ENCODE data around the gene MIPEP.

The MIPEP gene

DNA sequence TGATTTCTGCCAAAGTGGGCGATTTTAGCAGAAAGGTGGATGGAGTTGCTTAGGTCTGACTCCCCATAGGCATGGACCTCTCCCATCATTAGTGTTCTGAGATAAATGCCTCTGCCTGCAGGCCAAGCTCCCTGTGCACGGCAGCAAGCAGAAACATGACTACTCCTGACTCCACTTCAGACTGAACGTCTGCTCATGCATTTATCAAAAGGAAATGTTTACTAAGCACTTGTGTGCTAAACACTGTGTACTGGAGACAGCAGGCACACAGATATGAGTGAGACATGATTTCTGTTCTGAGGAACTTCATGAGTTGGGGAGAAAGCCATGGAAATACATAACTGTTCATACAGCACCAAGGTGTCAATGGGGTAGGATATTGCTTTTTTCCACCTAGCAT, 149.6 kb downstream of the MIPEP start:
- DNase-seq = no peak
- in situ Hi-C loops (cut with MboI; ENCODE audit: low pct_unique_long_range_greater_than_20kb, low sequenced_read_pairs) = no loop called here

DNA sequence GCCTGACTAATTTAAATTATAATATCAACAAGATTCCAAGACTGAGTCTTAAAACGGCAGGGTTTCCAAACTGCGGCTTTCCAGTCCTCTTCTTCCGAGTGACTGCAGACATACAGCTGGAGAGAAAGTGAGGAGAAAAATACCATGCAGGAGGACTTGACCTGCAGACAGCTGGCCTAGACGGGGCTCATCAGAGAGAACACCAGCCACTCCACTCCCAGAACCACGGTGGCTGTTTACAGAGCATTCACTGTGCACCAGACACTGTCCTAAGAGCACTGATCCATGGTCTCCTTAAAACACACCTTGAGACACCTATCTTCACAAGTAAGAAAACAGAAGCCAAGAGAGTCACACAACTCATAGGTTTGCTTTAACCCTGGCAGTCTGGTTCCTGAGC, 152.7 kb downstream of the MIPEP start:
- in situ Hi-C loops (cut with MboI; ENCODE audit: low pct_unique_long_range_greater_than_20kb, low sequenced_read_pairs) = no loop called here

GRCh38 chr13:23735329-23735728, 153.9 kb downstream of the MIPEP start:
- DNase-seq = no peak

More for the DNA sequence above, 152.7 kb downstream of the MIPEP start:
- no peak for DNase-seq

GRCh38 chr13:23731709-23732108, 157.5 kb downstream of the MIPEP start:
- in situ Hi-C loops (cut with MboI; ENCODE audit: low pct_unique_long_range_greater_than_20kb, low sequenced_read_pairs) = no loop called here

More at GRCh38 chr13:23735329-23735728, 153.9 kb downstream of the MIPEP start:
- in situ Hi-C loops (cut with MboI; ENCODE audit: low pct_unique_long_range_greater_than_20kb, low sequenced_read_pairs) = no loop called here

GRCh38 chr13:23730251-23730650, 158.9 kb downstream of the MIPEP start:
- no peak for DNase-seq

More at GRCh38 chr13:23731709-23732108, 157.5 kb downstream of the MIPEP start:
- no peak for DNase-seq

DNA sequence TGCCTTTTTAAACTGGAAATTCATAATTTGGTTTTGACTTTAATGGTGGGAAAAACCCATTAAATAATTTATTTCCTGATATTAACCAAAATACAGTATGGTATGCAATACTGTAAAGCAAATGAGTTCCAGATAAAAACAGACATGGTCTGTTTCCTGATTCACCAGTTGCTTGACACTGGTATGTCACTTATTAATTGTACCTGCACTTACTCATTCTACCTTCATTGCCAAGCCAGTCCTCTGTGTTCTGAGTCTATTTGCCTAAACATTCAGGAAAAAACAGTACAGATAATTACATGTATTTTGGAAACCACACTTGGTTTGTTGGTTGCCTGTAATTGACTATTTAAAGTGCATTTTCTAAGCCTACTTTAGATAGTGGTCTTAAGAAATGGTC, 159.7 kb downstream of the MIPEP start:
- DNase-seq = no peak
- in situ Hi-C loops (cut with MboI; ENCODE audit: low pct_unique_long_range_greater_than_20kb, low sequenced_read_pairs) = no loop called here

More at GRCh38 chr13:23730251-23730650, 158.9 kb downstream of the MIPEP start:
- in situ Hi-C loops (cut with MboI; ENCODE audit: low pct_unique_long_range_greater_than_20kb, low sequenced_read_pairs) = no loop called here

DNA sequence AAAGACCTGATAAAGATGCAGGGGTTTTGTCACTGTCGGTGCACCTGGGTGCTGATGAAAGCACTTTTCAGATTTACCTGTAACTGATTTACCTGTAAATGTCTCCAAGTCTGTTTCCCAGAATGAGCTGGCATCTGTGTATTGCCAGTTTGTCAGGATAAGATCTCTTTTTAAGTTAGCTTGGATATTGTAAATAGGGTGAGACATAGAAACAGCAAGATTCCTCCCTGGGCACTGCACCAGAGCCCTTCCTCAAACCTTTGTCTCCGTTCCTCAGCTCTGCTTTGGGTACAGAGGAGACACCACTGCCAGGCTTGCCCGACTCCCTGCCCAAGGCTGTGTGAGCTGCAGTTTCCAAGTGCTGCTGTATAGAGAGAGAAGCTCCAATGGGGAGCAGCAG, 160.4 kb downstream of the MIPEP start:
- in situ Hi-C loops (cut with MboI; ENCODE audit: low pct_unique_long_range_greater_than_20kb, low sequenced_read_pairs) = no loop called here
- DNase-seq = no peak

DNA sequence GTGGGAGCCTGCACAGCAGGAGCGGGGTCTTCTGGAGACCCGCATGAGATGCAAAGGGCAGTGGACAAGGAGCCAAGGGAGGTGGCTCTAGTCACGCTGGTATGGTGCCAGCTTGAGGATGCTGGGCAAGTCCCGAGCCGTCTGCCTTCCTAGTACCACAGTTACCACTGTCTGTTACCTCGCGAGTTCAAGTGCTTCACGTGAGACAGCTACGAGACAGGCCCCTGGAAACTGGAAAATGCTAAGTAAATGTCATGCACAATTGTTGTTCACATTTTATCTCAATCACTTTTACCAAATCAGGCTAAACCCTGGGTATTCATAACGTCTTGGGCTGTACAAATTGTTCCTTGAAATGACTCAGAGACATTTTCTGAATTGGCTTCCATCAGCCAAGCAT, 163.3 kb downstream of the MIPEP start:
- no peak for DNase-seq
- in situ Hi-C loops (cut with MboI; ENCODE audit: low pct_unique_long_range_greater_than_20kb, low sequenced_read_pairs) = no loop called here

GRCh38 chr13:23724196-23724970, 164.8 kb downstream of the MIPEP start:
- DNase-seq = no peak
- in situ Hi-C loops (cut with MboI; ENCODE audit: low pct_unique_long_range_greater_than_20kb, low sequenced_read_pairs) = no loop called here

- DNase-seq = no peak
- in situ Hi-C loops (cut with MboI; ENCODE audit: low pct_unique_long_range_greater_than_20kb, low sequenced_read_pairs) = no loop called here
These were observed 165.7 kb downstream of the MIPEP start for GRCh38 chr13:23723471-23723870.

DNA sequence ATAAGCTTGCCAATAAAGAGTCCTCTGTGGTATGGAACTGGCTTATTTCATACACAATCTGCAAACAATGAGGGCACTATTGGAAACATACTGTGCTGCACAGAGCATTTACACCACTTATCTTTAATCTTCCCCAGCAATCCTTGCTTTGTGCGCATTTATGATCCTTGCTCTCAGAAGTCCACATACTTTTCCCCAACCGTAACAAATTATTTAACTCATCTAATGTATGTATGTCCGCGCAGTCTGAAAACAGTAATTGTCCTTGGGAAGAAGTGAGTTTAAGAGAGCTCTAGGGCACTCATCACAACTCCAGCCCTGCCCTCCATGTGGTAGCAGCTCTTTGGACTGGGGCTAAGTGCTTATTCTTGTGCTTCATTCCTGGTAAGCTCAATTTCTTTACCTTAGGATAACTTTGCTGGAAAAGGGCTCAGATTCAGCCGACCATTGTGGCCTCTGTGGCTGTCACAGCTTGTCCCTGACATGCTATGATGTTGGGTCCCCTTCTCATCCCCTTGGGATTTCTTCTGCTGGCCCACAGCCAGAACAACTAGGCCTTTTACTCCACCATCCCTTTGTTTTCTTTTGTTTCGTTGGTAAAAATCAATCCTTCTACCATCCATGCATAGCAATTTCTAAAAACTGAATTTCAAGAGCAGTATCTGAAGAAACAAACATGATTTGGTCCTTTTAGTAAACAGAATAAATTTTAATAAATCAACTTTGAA, 166.3 kb downstream of the MIPEP start:
- in situ Hi-C loops (cut with MboI; ENCODE audit: low pct_unique_long_range_greater_than_20kb, low sequenced_read_pairs) = no loop called here
- no peak for DNase-seq

DNA sequence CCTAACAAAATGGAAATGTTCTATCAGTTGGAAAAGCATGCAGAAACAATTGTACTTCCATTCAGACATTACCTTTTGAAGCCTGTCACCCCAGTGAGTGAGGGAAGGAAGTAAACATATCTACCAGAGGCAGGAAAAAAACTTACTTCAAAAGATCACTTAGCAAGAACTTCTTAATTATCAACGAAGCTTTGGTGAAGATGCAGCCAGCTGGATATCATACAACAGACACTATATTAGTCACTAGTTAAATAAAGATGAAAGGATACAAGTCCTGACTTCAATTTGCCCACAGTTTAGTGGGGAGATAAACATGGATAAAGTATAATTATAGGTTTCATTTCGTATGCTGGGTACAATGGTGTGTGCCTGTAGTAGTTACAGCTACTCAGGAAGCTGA, 170.2 kb downstream of the MIPEP start:
- in situ Hi-C loops (cut with MboI; ENCODE audit: low pct_unique_long_range_greater_than_20kb, low sequenced_read_pairs) = no loop called here
- DNase-seq = no peak

DNA sequence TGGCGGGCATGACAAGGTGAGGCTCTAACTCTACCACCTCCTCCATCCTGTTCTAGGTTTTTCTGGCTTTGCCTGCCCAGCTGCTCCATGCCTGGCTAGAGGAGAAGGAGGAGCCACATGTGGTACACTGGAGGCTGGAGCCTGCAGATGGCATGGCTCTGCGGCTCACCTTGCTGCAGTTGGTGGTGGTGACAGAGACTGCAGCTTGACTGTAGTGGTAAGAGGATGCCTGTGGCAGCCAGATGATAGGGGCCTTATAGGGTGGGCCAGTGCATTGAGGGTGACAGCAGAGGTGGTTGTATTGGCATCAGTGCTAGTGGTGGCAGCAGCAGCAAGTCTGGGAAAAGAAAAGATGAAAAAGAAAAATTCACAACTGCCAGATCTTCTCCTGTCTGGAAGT, 172.8 kb downstream of the MIPEP start:
- DNase-seq = no peak
- in situ Hi-C loops (cut with MboI; ENCODE audit: low pct_unique_long_range_greater_than_20kb, low sequenced_read_pairs) = no loop called here

GRCh38 chr13:23715762-23716235, 173.4 kb downstream of the MIPEP start:
- in situ Hi-C loops (cut with MboI; ENCODE audit: low pct_unique_long_range_greater_than_20kb, low sequenced_read_pairs) = no loop called here
- DNase-seq = no peak

DNA sequence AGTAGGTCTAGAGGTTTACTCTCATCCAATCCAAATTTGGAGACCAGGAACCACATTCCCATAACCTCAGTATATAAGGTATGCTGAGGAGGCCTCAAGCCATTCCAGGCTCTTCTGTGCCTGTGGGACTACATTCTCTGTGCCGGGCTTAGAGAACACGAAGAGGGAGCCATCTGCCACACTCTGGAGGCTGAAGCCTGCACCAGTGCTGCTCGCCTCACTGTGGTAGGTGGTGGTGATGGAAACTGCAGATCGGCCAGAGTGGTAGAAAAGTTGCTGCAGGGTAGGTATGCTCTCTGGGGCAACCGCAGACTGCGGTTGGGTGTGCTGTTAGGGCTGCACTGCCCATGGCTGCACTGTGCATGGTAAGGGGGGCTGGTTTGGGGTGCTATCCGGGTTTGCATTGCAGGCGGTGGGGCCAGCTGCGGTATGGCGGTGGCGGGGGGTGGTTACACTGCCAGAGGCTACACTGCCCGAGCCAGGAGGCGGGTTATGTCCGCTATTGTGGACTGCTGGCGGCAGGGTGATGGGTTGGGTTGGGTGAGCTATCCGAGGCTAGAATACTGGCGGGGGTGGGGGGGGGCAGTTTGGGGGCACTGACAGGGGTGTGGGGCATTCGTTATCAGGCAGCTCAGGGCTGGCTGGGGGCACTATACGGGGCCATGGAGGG, 174.0 kb downstream of the MIPEP start:
- DNase-seq = no peak
- in situ Hi-C loops (cut with MboI; ENCODE audit: low pct_unique_long_range_greater_than_20kb, low sequenced_read_pairs) = no loop called here

- DNase-seq = no peak
- in situ Hi-C loops (cut with MboI; ENCODE audit: low pct_unique_long_range_greater_than_20kb, low sequenced_read_pairs) = no loop called here
These were observed 174.5 kb downstream of the MIPEP start for GRCh38 chr13:23714672-23715071.

DNA sequence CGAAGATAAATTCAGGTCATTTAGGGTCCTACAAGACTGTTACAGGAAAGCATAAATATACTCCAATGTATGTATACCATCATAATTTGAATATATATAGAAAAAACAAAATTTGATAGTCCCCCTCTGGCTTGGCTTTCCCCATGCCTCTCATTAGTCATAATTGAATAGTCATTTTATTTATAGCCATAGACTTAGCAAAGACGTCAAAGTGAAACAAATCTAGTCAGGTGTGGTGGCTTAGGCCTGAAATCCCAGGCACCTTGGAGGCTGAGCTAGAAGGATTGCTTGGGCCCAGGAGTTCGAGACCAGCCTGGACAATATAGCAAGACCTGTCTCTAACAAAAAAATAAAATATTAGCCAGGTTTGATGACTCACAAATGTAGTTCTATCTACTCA, 177.8 kb downstream of the MIPEP start:
- in situ Hi-C loops (cut with MboI; ENCODE audit: low pct_unique_long_range_greater_than_20kb, low sequenced_read_pairs) = no loop called here

DNA sequence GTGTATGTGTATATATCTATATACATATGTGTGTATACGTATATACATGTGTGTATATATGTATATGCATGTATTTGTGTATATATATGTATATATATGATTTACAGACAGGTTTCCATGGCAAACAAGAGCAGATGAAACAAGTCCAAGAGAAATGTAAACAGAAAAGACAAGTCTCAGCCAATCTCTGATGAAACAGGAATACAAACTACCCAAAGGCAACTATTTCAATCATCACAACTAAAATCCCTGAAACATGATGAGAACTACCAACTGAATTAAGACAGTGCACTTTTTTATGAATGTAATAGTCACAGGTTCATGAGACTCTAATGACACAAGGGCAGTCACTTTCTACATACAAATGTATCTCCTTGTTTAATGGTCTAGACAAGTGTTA, 178.8 kb downstream of the MIPEP start:
- DNase-seq = no peak
- in situ Hi-C loops (cut with MboI; ENCODE audit: low pct_unique_long_range_greater_than_20kb, low sequenced_read_pairs) = no loop called here

More for the DNA sequence above, 177.8 kb downstream of the MIPEP start:
- no peak for DNase-seq

GRCh38 chr13:23709536-23709935, 179.7 kb downstream of the MIPEP start:
- in situ Hi-C loops (cut with MboI; ENCODE audit: low pct_unique_long_range_greater_than_20kb, low sequenced_read_pairs) = no loop called here

GRCh38 chr13:23707674-23708073, 181.5 kb downstream of the MIPEP start:
- in situ Hi-C loops (cut with MboI; ENCODE audit: low pct_unique_long_range_greater_than_20kb, low sequenced_read_pairs) = no loop called here
- no peak for DNase-seq

More at GRCh38 chr13:23709536-23709935, 179.7 kb downstream of the MIPEP start:
- no peak for DNase-seq
